ENCODE measurements around the gene TNFRSF11A.

Gene TNFRSF11A

GRCh38 chr18:62341473-62341872 is 16.4 kb downstream of the TNFRSF11A start:
- no peak for DNase-seq
- H3K9me3 ChIP-seq (ENCODE audit: insufficient read depth, low read depth, low read length): peaks cover 2% of the 10 kb centered on the region
- H3K4ac ChIP-seq (ENCODE audit: low read depth, low read length): no peak overlapping the region
- H3K79me1 ChIP-seq (ENCODE audit: low read length): no peaks in the 10 kb centered on the region
- no peak overlapping the region for H3K4me2 ChIP-seq (ENCODE audit: low read length)
- no peak overlapping the region for H4K91ac ChIP-seq (ENCODE audit: low read depth, low read length)
- no peaks in the 10 kb centered on the region for H3K79me2 ChIP-seq (ENCODE audit: control insufficient read depth, insufficient read depth, low read length, poor library complexity)
- no peak overlapping the region for H3K9ac ChIP-seq (ENCODE audit: low read length)
- no peak overlapping the region for H3K4me3 ChIP-seq (ENCODE audit: low read depth, low read length)
- WGBS (ENCODE audit: extremely low coverage, insufficient coverage, insufficient read length): no CpG with 5 or more reads among the region's 3 CpGs
- H2BK5ac ChIP-seq (ENCODE audit: low read depth, low read length, poor library complexity): no peak overlapping the region
- H3K18ac ChIP-seq (ENCODE audit: low read length): no peak overlapping the region
- H4K8ac ChIP-seq (ENCODE audit: low read depth, low read length): no peak overlapping the region
- no peaks in the 10 kb centered on the region for H3K36me3 ChIP-seq (ENCODE audit: control insufficient read depth in 1 of 2, insufficient read depth in 2 of 2, low read length in 2 of 2)
- H2AFZ ChIP-seq (ENCODE audit: insufficient read depth, low read length, poor library complexity): no peak overlapping the region
- H3K23ac ChIP-seq (ENCODE audit: low read length): no peak overlapping the region
- no peak overlapping the region for H4K12ac ChIP-seq (ENCODE audit: low read depth, low read length)
- H3K27ac ChIP-seq (ENCODE audit: low read depth, low read length): no peak overlapping the region
- H2AK5ac ChIP-seq (ENCODE audit: low read length): no peak overlapping the region
- no peaks in the 10 kb centered on the region for H3K27me3 ChIP-seq (ENCODE audit: insufficient read depth, low read length)
- no peak overlapping the region for H2BK12ac ChIP-seq (ENCODE audit: low read length)
- no peaks in the 10 kb centered on the region for H3K4me1 ChIP-seq (ENCODE audit: control insufficient read depth in 1 of 2, insufficient read depth in 2 of 2, low read length in 2 of 2)
- no peak overlapping the region for H3K14ac ChIP-seq (ENCODE audit: low read length)
- no peak overlapping the region for H2BK120ac ChIP-seq (ENCODE audit: insufficient read depth, low read length, poor library complexity)

GRCh38 chr18:62342884-62343283 is 17.8 kb downstream of the TNFRSF11A start:
- no peak overlapping the region for H3K23ac ChIP-seq (ENCODE audit: low read length)
- H3K27me3 ChIP-seq (ENCODE audit: insufficient read depth, low read length): no peaks in the 10 kb centered on the region
- no peaks in the 10 kb centered on the region for H3K79me1 ChIP-seq (ENCODE audit: low read length)
- H2BK120ac ChIP-seq (ENCODE audit: insufficient read depth, low read length, poor library complexity): no peak overlapping the region
- H3K36me3 ChIP-seq (ENCODE audit: control insufficient read depth in 1 of 2, insufficient read depth in 2 of 2, low read length in 2 of 2): no peaks in the 10 kb centered on the region
- no peak for DNase-seq
- no peak overlapping the region for H3K18ac ChIP-seq (ENCODE audit: low read length)
- no peak overlapping the region for H4K8ac ChIP-seq (ENCODE audit: low read depth, low read length)
- H2BK5ac ChIP-seq (ENCODE audit: low read depth, low read length, poor library complexity): no peak overlapping the region
- peaks cover 0 to 4% of the 10 kb centered on the region in 2 experiments for H3K4me1 ChIP-seq (ENCODE audit: control insufficient read depth in 1 of 2, insufficient read depth in 2 of 2, low read length in 2 of 2)
- no peak overlapping the region for H2AFZ ChIP-seq (ENCODE audit: insufficient read depth, low read length, poor library complexity)
- H3K79me2 ChIP-seq (ENCODE audit: control insufficient read depth, insufficient read depth, low read length, poor library complexity): no peaks in the 10 kb centered on the region
- no peak overlapping the region for H2AK5ac ChIP-seq (ENCODE audit: low read length)
- H3K9ac ChIP-seq (ENCODE audit: low read length): no peak overlapping the region
- no CpG with 5 or more reads among the region's 4 CpGs for WGBS (ENCODE audit: extremely low coverage, insufficient coverage, insufficient read length)
- no peak overlapping the region for H4K12ac ChIP-seq (ENCODE audit: low read depth, low read length)
- H3K9me3 ChIP-seq (ENCODE audit: insufficient read depth, low read depth, low read length): peaks cover 2% of the 10 kb centered on the region
- H2BK12ac ChIP-seq (ENCODE audit: low read length): no peak overlapping the region
- no peak overlapping the region for H4K91ac ChIP-seq (ENCODE audit: low read depth, low read length)
- no peak overlapping the region for H3K4ac ChIP-seq (ENCODE audit: low read depth, low read length)
- H3K4me2 ChIP-seq (ENCODE audit: low read length): no peak overlapping the region
- no peak overlapping the region for H3K27ac ChIP-seq (ENCODE audit: low read depth, low read length)
- H3K14ac ChIP-seq (ENCODE audit: low read length): no peak overlapping the region
- H3K4me3 ChIP-seq (ENCODE audit: low read depth, low read length): no peak overlapping the region

- no peak overlapping the region for H2BK120ac ChIP-seq (ENCODE audit: insufficient read depth, low read length, poor library complexity)
- H2BK5ac ChIP-seq (ENCODE audit: low read depth, low read length, poor library complexity): no peak overlapping the region
- DNase-seq: no peak
- H3K36me3 ChIP-seq (ENCODE audit: control insufficient read depth in 1 of 2, insufficient read depth in 2 of 2, low read length in 2 of 2): no peaks in the 10 kb centered on the region
- H3K4me2 ChIP-seq (ENCODE audit: low read length): no peak overlapping the region
- peaks cover 2% of the 10 kb centered on the region for H3K9me3 ChIP-seq (ENCODE audit: insufficient read depth, low read depth, low read length)
- H3K14ac ChIP-seq (ENCODE audit: low read length): no peak overlapping the region
- H3K27ac ChIP-seq (ENCODE audit: low read depth, low read length): no peak overlapping the region
- H4K8ac ChIP-seq (ENCODE audit: low read depth, low read length): no peak overlapping the region
- H2AK5ac ChIP-seq (ENCODE audit: low read length): no peak overlapping the region
- H3K4ac ChIP-seq (ENCODE audit: low read depth, low read length): no peak overlapping the region
- no peaks in the 10 kb centered on the region for H3K79me2 ChIP-seq (ENCODE audit: control insufficient read depth, insufficient read depth, low read length, poor library complexity)
- no peak overlapping the region for H2AFZ ChIP-seq (ENCODE audit: insufficient read depth, low read length, poor library complexity)
- peaks cover 0 to 4% of the 10 kb centered on the region in 2 experiments for H3K4me1 ChIP-seq (ENCODE audit: control insufficient read depth in 1 of 2, insufficient read depth in 2 of 2, low read length in 2 of 2)
- no peak overlapping the region for H3K9ac ChIP-seq (ENCODE audit: low read length)
- H4K91ac ChIP-seq (ENCODE audit: low read depth, low read length): no peak overlapping the region
- no peak overlapping the region for H3K18ac ChIP-seq (ENCODE audit: low read length)
- no peaks in the 10 kb centered on the region for H3K79me1 ChIP-seq (ENCODE audit: low read length)
- no peak overlapping the region for H4K12ac ChIP-seq (ENCODE audit: low read depth, low read length)
- H3K27me3 ChIP-seq (ENCODE audit: insufficient read depth, low read length): no peaks in the 10 kb centered on the region
- H3K23ac ChIP-seq (ENCODE audit: low read length): no peak overlapping the region
- no peak overlapping the region for H2BK12ac ChIP-seq (ENCODE audit: low read length)
- no CpG with 5 or more reads among the region's 8 CpGs for WGBS (ENCODE audit: extremely low coverage, insufficient coverage, insufficient read length)
- H3K4me3 ChIP-seq (ENCODE audit: low read depth, low read length): no peak overlapping the region
Measured at GRCh38 chr18:62343316-62343715, 18.2 kb downstream of the TNFRSF11A start.

- Histone ChIP-seq H3K4ac (ENCODE audit: low read depth, low read length) (no peak overlapping the region), H4K12ac (ENCODE audit: low read depth, low read length) (no peak overlapping the region)
- no CpG with 5 or more reads among the region's 2 CpGs for WGBS (ENCODE audit: extremely low coverage, insufficient coverage, insufficient read length)
Measured at GRCh38 chr18:62345909-62346308, 20.8 kb downstream of the TNFRSF11A start.

More at GRCh38 chr18:62345909-62346308, 20.8 kb downstream of the TNFRSF11A start:
- Histone ChIP-seq H3K9me3 (ENCODE audit: insufficient read depth, low read depth, low read length) (no peaks in the 10 kb centered on the region), H4K91ac (ENCODE audit: low read depth, low read length) (no peak overlapping the region), H2AFZ (ENCODE audit: insufficient read depth, low read length, poor library complexity) (no peak overlapping the region), H2BK12ac (ENCODE audit: low read length) (no peak overlapping the region), H2AK5ac (ENCODE audit: low read length) (no peak overlapping the region), H3K14ac (ENCODE audit: low read length) (no peak overlapping the region), H4K8ac (ENCODE audit: low read depth, low read length) (no peak overlapping the region), H2BK120ac (ENCODE audit: insufficient read depth, low read length, poor library complexity) (no peak overlapping the region), H2BK5ac (ENCODE audit: low read depth, low read length, poor library complexity) (no peak overlapping the region), H3K79me2 (ENCODE audit: control insufficient read depth, insufficient read depth, low read length, poor library complexity) (no peaks in the 10 kb centered on the region), H3K4me1 (ENCODE audit: control insufficient read depth in 1 of 2, insufficient read depth in 2 of 2, low read length in 2 of 2) (peaks cover 0 to 4% of the 10 kb centered on the region in 2 experiments), H3K23ac (ENCODE audit: low read length) (no peak overlapping the region), H3K4me3 (ENCODE audit: low read depth, low read length) (no peak overlapping the region), H3K18ac (ENCODE audit: low read length) (no peak overlapping the region), H3K36me3 (ENCODE audit: control insufficient read depth in 1 of 2, insufficient read depth in 2 of 2, low read length in 2 of 2) (no peaks in the 10 kb centered on the region), H3K4me2 (ENCODE audit: low read length) (no peak overlapping the region), H3K27me3 (ENCODE audit: insufficient read depth, low read length) (no peaks in the 10 kb centered on the region), H3K27ac (ENCODE audit: low read depth, low read length) (no peak overlapping the region), H3K9ac (ENCODE audit: low read length) (no peak overlapping the region), H3K79me1 (ENCODE audit: low read length) (no peaks in the 10 kb centered on the region)
- DNase-seq: no peak

Measured in trophoblast cell (in vitro differentiated cells and primary cell).